ENCODE results near the gene ALG3.

ALG3 gene

GRCh38 chr3:184257083-184257915, 8.5 kb upstream of the ALG3 start:
- Histone ChIP-seq H2AFZ (ENCODE audit: low read length) (no peak overlapping the region), H3K9me2 (replicated peaks; ENCODE audit: insufficient read depth, low read length) (no peaks in the 10 kb centered on the region), H3K27me3 (replicated peaks; ENCODE audit: insufficient read depth, low read length) (peaks cover 13% of the 10 kb centered on the region), H3K9me3 (replicated peaks; ENCODE audit: insufficient read depth, low read length) (no peaks in the 10 kb centered on the region), H3K4me3 (ENCODE audit: low read length) (no peak overlapping the region), H3K4me1 (ENCODE audit: low read length) (peaks cover 10% of the 10 kb centered on the region), H3K27ac (ENCODE audit: low read length) (no peak overlapping the region), H3K79me2 (ENCODE audit: low read length) (no peaks in the 10 kb centered on the region), H3K4me2 (ENCODE audit: low read depth, low read length) (no peak overlapping the region), H3F3A (ENCODE audit: insufficient read depth, low read length) (peaks cover 7% of the 10 kb centered on the region), H3K9ac (ENCODE audit: low read length) (no peak overlapping the region), H4K20me1 (ENCODE audit: insufficient read depth, low read length) (peaks cover 7% of the 10 kb centered on the region), H3K36me3 (replicated peaks; ENCODE audit: insufficient read depth, low read length) (no peaks in the 10 kb centered on the region)
- DNase-seq = no peak
- TF ChIP-seq EZH2 (optimal IDR thresholded peaks at IDR 0.05; ENCODE audit: low read depth, low read length) (no peak), EZH2phosphoT487 (IDR thresholded peaks at IDR 0.05; ENCODE audit: low read length) (no peak)
- TF ChIP-seq, protein P1, sequence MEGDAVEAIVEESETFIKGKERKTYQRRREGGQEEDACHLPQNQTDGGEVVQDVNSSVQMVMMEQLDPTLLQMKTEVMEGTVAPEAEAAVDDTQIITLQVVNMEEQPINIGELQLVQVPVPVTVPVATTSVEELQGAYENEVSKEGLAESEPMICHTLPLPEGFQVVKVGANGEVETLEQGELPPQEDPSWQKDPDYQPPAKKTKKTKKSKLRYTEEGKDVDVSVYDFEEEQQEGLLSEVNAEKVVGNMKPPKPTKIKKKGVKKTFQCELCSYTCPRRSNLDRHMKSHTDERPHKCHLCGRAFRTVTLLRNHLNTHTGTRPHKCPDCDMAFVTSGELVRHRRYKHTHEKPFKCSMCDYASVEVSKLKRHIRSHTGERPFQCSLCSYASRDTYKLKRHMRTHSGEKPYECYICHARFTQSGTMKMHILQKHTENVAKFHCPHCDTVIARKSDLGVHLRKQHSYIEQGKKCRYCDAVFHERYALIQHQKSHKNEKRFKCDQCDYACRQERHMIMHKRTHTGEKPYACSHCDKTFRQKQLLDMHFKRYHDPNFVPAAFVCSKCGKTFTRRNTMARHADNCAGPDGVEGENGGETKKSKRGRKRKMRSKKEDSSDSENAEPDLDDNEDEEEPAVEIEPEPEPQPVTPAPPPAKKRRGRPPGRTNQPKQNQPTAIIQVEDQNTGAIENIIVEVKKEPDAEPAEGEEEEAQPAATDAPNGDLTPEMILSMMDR (IDR thresholded peaks at IDR 0.05; ENCODE audit: low read length) = no peak

- peaks cover 4% of the 10 kb centered on the region for H4K20me1 ChIP-seq (ENCODE audit: insufficient read depth, low read length)
- H3K4me3 ChIP-seq (ENCODE audit: low read length) = no peak overlapping the region
- H3K9ac ChIP-seq (ENCODE audit: low read length) = no peak overlapping the region
- no peaks in the 10 kb centered on the region for H3K9me3 ChIP-seq (replicated peaks; ENCODE audit: insufficient read depth, low read length)
- H3K27me3 ChIP-seq (replicated peaks; ENCODE audit: insufficient read depth, low read length) = peaks cover 5% of the 10 kb centered on the region
- H3F3A ChIP-seq (ENCODE audit: insufficient read depth, low read length) = peaks cover 4% of the 10 kb centered on the region
- no peaks in the 10 kb centered on the region for H3K36me3 ChIP-seq (replicated peaks; ENCODE audit: insufficient read depth, low read length)
- H3K4me1 ChIP-seq (ENCODE audit: low read length) = peaks cover 5% of the 10 kb centered on the region
- peaks cover 6% of the 10 kb centered on the region; the same call in 1 of the 2 replicates for H3K79me2 ChIP-seq (ENCODE audit: low read length)
- H2AFZ ChIP-seq (ENCODE audit: low read length) = no peak overlapping the region
- DNase-seq = no peak
- TF ChIP-seq, protein P1 (IDR thresholded peaks at IDR 0.05; ENCODE audit: low read length) = no peak
- TF ChIP-seq EZH2phosphoT487 (IDR thresholded peaks at IDR 0.05; ENCODE audit: low read length) = no peak
- no peak for TF ChIP-seq EZH2 (optimal IDR thresholded peaks at IDR 0.05; ENCODE audit: low read depth, low read length)
- H3K27ac ChIP-seq (ENCODE audit: low read length) = no peak overlapping the region
- H3K4me2 ChIP-seq (ENCODE audit: low read depth, low read length) = no peak overlapping the region
- no peaks in the 10 kb centered on the region for H3K9me2 ChIP-seq (replicated peaks; ENCODE audit: insufficient read depth, low read length)
Observed at GRCh38 chr3:184255291-184256039, 6.7 kb upstream of the ALG3 start.

DNA sequence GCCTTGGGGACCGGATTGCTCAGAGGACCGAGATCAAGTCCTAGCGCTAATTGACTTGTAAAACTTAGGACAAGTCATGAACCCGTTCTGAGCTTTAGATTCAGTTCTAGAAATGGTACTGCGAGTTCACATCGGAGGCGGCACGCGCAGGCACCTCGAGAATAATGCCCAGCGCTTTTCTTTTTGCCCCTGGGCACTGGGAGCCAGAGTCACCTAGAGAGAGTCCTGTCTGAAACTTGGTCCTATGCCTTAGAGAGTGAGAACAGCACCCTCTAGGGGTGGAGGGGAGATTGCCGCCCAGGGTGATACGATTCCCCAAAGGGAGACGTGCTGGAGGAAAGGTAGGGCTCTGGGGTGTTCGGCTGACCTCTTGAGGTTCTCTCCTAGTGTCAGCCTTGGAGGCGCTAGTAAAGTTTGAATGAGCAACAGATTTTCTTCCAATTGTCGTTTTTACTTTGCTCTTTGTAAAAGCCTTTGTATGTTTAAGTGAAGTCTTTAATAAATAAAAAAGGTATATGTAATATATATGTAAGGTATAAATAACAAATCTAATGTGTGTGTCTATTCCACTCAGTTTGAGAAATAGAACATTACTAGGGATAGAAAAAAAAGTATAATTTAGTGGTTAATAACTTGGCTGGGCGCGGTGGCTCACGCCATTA, 1.5 kb upstream of the ALG3 start:
- no peaks in the 10 kb centered on the region for H4K20me1 ChIP-seq (ENCODE audit: insufficient read depth, low read length)
- peak overlapping the region; percentile 97 for H2AFZ ChIP-seq (ENCODE audit: low read length)
- no peaks in the 10 kb centered on the region for H3K27me3 ChIP-seq (replicated peaks; ENCODE audit: insufficient read depth, low read length)
- no peaks in the 10 kb centered on the region for H3K36me3 ChIP-seq (replicated peaks; ENCODE audit: insufficient read depth, low read length)
- TF ChIP-seq, protein P1 (IDR thresholded peaks at IDR 0.05; ENCODE audit: low read length) = peak; percentile 99
- TF ChIP-seq EZH2phosphoT487 (IDR thresholded peaks at IDR 0.05; ENCODE audit: low read length) (no peak), EZH2 (optimal IDR thresholded peaks at IDR 0.05; ENCODE audit: low read depth, low read length) (no peak)
- H3K4me3 ChIP-seq (ENCODE audit: low read length) = peak overlapping the region; percentile 99
- peaks cover 14% of the 10 kb centered on the region for H3F3A ChIP-seq (ENCODE audit: insufficient read depth, low read length)
- no peaks in the 10 kb centered on the region for H3K4me1 ChIP-seq (ENCODE audit: low read length)
- H3K9me3 ChIP-seq (replicated peaks; ENCODE audit: insufficient read depth, low read length) = no peaks in the 10 kb centered on the region
- H3K27ac ChIP-seq (ENCODE audit: low read length) = peak overlapping the region; percentile 86; the same call in 1 of the 2 replicates
- peak overlapping the region; percentile 98 for H3K4me2 ChIP-seq (ENCODE audit: low read depth, low read length)
- H3K9me2 ChIP-seq (replicated peaks; ENCODE audit: insufficient read depth, low read length) = no peaks in the 10 kb centered on the region
- peak; percentile 99 for DNase-seq
- H3K9ac ChIP-seq (ENCODE audit: low read length) = peak overlapping the region; percentile 76
- peaks cover 32% of the 10 kb centered on the region for H3K79me2 ChIP-seq (ENCODE audit: low read length)

All from MM.1S (cell line).